HL-60 (cell line): ENCODE measurements around the gene ITGA8.

Experiments used
- POLR2AphosphoS5 ChIP-seq: IDR thresholded peaks from 2 replicates; pipeline ENCODE4 v1.6.1; 2012; ENCODE audit warnings: low read depth
- TF ChIP-seq, protein P1 (sequence below): IDR thresholded peaks from one replicate; pipeline ENCODE4 v1.5.1; 2011; ENCODE audit warnings: low read length, control low read depth, inconsistent platforms; ENCODE audit not compliant: insufficient read depth

DNA sequence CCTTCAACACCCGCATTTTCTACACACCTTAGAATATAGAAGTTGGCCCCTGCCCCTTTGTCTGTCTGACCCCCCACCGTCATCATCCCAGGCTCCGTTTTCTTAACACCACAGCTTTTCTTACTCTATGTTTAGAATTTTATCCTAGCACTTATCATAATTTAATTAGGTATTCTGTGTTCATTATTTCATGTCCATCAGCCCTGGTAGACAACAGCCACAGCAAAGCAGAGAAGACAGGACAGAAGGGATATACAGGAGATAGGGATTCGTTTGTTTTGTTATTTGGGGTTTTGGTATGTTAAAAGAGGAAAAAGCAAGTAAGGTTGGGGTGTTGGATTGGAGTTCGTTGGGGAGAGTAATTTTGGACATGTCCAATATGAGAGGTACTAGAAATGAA lies 48.8 kb downstream of the ITGA8 start:
- no peak for TF ChIP-seq POLR2AphosphoS5
- TF ChIP-seq, protein P1, sequence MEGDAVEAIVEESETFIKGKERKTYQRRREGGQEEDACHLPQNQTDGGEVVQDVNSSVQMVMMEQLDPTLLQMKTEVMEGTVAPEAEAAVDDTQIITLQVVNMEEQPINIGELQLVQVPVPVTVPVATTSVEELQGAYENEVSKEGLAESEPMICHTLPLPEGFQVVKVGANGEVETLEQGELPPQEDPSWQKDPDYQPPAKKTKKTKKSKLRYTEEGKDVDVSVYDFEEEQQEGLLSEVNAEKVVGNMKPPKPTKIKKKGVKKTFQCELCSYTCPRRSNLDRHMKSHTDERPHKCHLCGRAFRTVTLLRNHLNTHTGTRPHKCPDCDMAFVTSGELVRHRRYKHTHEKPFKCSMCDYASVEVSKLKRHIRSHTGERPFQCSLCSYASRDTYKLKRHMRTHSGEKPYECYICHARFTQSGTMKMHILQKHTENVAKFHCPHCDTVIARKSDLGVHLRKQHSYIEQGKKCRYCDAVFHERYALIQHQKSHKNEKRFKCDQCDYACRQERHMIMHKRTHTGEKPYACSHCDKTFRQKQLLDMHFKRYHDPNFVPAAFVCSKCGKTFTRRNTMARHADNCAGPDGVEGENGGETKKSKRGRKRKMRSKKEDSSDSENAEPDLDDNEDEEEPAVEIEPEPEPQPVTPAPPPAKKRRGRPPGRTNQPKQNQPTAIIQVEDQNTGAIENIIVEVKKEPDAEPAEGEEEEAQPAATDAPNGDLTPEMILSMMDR, result no peak
